GM18502 (cell line): Measurements from ENCODE around the gene TJP2.
"Not testable (repeated sequence)": the region's sequence is repeated elsewhere in the genome, so short reads cannot be mapped to it uniquely, and the experiment has no call there.

Source experiments
- ATAC-seq: cut with Tn5 transposase; IDR thresholded peaks from one replicate; pipeline ENCODE4 v1.9.1; 2021; ENCODE audit warnings: mild to moderate bottlenecking; ENCODE audit not compliant: unreplicated experiment, poor library complexity

Gene TJP2

GRCh38 chr9:69157751-69158466 is 16.2 kb upstream of the TJP2 start:
- no peak for ATAC-seq

- no peak for ATAC-seq
Measured at GRCh38 chr9:69158471-69158870, 15.6 kb upstream of the TJP2 start.

- not testable (repeated sequence) for ATAC-seq
Measured at GRCh38 chr9:69164573-69164972, 9.5 kb upstream of the TJP2 start.

DNA sequence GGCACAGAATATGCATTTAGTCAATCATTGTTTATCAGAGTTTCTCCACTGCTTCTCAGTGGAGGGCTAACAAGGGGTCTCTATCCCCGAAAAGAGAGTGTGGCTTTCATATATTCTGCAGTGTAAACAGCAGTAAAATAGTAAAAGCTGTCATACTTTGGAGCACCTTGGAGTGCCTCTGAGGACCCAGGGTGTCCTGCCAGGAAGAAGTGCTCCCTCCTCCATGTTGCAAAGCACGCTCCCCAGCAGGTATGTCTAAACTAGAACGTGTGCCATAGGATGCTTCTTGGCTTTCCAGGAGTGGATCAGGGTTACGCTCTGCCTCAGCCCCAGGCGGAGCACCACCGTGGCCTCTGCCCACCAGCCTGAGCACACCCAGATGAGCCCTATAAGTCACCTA is 8.5 kb upstream of the TJP2 start:
- no peak for ATAC-seq

DNA sequence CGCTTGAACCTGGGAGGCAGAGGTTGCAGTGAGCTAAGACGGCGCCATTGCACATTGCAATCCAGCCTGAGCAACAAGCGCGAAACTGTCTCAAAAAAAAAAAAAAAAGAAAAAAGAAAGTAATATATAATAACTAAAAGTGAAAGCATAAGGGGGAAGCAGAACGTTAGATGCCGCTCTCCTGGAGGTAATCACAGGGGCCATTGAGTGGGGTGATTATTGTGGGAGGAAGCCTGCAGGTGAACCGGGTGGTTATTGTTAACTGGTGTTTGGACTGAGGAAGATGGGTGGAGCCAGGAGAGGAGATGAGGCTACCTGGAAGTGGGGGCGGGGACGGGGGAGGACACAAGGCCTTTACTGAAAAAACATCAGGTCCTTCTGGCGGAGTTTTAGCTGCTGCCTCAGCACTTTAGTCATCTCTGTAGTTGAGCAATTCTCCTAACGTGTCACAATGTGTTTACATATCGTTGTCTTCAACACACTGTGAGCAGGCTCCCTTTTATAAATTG is 5.3 kb upstream of the TJP2 start:
- ATAC-seq, result peak; percentile 68

- ATAC-seq, result no peak
Measured at GRCh38 chr9:69170231-69170630, 3.8 kb upstream of the TJP2 start.

GRCh38 chr9:69171049-69171448 is 3.0 kb upstream of the TJP2 start:
- ATAC-seq, result no peak

DNA sequence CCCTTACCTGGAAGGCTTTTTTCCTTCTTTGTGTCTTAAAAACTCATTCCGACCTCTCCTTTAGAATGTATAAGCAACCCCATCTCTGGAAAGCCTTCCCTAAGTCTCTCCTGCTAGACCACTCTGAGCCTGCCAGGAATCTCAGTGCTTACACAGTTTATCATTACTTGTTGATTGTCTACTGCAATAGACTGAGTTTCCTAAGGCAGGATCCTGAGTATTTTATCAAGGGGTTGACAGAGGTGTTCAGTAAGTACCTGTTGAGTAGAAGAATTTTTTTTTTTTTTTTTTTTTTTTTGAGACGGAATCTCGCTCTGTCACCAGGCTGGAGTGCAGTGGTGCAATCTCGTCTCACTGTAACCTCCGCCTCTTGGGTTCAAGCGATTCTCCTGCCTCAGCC is 2.6 kb upstream of the TJP2 start:
- ATAC-seq, result no peak

DNA sequence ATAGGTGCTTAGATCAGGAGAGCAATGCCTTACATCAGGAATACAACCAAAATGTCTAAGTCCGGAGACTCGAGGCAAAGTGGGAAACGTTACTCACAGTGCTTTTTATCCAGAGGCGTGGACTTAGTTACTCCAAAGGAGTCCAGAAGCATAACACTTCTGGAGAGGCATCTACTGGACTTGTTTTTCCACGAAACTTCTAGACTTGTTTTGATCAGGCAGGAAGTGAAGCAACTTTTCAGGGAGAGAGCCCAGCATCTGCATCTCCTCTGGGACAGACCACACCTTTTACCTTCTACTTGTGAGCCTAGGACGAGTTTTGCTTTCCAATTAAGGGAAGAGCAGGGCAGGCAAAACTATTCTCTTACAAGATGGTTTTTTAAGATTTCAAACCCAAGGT is 1.2 kb upstream of the TJP2 start:
- ATAC-seq, result no peak

GRCh38 chr9:69173497-69173890 is 583 bp upstream of the TJP2 start:
- ATAC-seq, result peak; percentile 9

GRCh38 chr9:69174616-69175463 is 763 bp downstream of the TJP2 start:
- peak; percentile 63 for ATAC-seq

DNA sequence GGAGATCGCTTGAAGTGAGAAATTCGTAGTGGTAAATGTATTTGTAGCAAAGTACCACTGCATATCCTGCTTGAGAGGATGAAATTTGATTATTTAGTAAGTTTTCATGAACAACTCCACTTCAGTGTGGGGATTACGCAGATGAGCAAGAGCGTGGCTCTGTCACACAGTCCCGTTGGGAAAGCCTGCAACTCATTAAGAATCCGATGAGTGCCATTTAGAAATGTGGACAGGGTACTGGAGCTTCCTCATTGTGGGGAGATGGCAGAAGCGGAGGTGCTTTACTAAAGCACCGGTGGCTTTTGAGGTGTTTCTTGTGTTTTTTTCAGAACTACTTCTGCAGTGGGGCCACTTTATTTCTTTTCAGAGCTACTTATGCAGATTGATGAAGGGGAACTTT is 1.4 kb downstream of the TJP2 start:
- peak; percentile 25 for ATAC-seq

- ATAC-seq, result no peak
Measured at GRCh38 chr9:69176471-69177171, 2.5 kb downstream of the TJP2 start.

- no peak for ATAC-seq
Measured at GRCh38 chr9:69178583-69179011, 4.5 kb downstream of the TJP2 start.

DNA sequence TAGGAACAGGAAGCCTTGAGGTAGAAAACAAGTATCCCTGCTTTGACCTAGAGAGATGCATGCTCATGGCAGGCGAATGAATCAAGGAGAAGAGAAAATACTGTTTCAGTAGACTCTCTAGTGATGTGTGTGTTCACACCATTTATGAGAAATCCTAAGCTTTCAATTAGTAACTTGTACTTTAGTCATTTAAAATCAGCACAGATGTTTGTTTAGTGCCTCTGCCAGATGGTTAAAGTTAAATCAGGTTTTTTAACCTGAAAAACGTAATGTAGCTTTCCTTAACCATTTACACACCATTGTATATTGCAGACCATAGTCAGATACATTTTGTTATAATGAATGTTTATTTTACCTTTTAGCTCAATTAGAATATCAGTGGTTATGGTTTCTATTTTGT is 5.0 kb downstream of the TJP2 start:
- ATAC-seq, result no peak

- ATAC-seq, result no peak
Measured at GRCh38 chr9:69180200-69180599, 6.1 kb downstream of the TJP2 start.

DNA sequence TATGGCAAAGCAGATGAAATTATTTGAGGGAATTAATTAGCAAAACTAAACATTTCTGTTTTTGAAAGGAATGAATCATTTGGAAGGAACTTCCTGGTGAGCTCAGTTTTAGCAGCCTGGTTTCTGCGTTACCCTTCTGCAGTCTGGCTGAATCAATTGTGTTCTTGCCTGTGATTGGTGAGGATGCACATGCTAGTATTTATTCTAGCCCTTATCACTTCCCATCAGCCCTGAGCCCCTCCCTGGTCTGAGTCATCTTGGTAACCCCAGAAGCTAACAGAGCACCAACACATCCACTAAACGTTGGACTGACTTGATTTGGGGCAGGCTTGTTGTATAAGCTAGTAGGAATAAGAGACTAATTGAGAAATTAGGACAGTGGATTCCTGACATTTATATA is 6.6 kb downstream of the TJP2 start:
- peak; percentile 57 for ATAC-seq

DNA sequence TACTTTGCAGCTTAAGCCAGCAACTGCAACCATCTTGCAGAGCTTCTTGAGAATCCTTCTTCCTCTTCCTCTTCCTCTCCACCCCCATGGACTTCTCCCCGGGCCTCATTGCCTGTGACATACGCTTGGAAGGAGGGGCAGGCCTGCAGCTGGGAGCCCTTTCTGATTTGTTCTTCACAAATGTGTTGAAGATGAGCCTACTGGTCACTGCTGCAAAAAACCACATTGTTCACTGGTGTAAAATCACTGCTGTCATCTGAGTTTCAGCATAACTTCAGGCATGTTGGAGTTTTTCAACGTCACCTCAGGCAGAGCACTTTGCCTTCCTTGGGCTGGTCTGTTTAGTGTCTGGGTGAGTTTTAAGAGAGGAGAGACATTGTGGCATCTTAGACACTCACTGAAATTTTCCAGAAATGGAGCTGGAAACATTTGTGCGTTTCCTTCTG is 7.9 kb downstream of the TJP2 start:
- ATAC-seq, result no peak

DNA sequence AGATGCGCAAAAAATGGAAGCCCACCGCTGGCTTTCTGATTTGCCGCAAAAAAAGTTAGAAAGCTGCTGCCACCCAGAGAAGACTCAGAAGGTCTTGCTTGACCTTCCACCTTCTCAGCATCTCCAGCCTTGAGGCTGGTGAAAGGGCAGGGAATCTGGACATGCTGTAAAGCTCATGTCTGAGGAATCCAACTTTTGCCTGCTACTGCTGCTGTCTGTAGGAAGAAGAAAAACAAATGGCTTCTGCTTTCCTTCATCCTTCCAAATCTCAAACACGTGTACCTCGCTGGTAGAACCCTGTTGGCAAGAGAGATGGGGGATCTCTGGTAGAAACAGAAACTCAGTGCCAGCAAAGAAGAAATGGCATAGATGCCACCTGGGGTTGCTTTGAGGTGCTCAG is 10.2 kb downstream of the TJP2 start:
- ATAC-seq, result no peak

DNA sequence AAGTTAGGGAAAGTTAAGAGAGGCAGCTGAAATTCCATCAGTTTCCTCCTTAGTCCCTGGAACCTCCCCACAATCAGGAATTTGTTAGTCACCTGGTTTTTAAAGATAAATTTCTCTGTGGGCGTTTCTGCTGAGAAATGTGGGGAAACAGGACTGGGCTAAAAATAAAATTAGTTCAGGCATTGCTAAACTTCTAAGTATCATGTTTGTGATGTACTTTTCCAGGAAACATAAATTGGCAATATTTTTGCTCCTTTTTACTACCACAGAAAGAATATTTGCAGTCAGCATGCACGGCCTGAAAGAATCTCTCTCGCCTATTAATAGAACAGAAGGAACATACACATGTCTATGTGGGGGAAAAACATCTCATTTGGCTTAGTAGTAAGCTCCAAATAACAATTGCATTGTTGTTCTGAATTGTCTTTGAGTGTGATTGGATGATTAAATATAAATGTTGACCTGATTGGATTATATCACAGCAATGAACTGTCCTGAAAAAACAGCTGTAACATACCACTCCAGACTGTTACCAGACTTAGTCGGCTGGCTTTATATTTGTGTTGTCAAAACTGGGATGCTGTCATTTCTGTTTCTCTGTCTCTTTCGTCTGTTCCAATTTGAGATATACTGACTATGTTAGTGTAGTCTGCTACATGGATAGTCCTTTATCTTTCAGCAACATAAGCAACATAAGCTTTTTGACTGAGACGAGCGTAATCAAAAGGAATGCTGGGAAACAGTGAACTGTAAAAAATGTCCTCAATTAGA is 12.9 kb downstream of the TJP2 start:
- no peak for ATAC-seq
